HepG2 (cell line): ENCODE measurements around the gene WFDC6. TPM values are rescaled to one million over a fixed set of nuclear protein-coding genes. Genes with fewer than 3 reads are reported as not detected.

ENCODE experiments used
- ELK4 ChIP-seq: sonication (generic); formaldehyde crosslinking; IDR thresholded peaks from 2 replicates; pipeline ENCODE4 v1.9.0; 2021; ENCODE audit warnings: missing genetic modification reagents, borderline replicate concordance
- FOXO4 ChIP-seq: sonication (generic); formaldehyde crosslinking; conservative IDR thresholded peaks from 2 replicates; pipeline ENCODE4 v1.8.1; 2023; ENCODE audit warnings: missing genetic modification reagents
- HNF4A ChIP-seq: sonication (generic); formaldehyde crosslinking; IDR thresholded peaks from 2 replicates; pipeline ENCODE4 v1.4.0; 2020; ENCODE audit warnings: missing genetic modification reagents
- MXD3 ChIP-seq: IDR thresholded peaks from 2 replicates; pipeline ENCODE4 v1.6.1; 2016; ENCODE audit warnings: mild to moderate bottlenecking, missing biosample characterization, missing genetic modification reagents
- NFIB ChIP-seq: sonication (generic); formaldehyde crosslinking; IDR thresholded peaks from 2 replicates; pipeline ENCODE4 v1.9.0; 2021; ENCODE audit warnings: missing genetic modification reagents, mild to moderate bottlenecking, borderline replicate concordance
- NFYC ChIP-seq: IDR thresholded peaks from 2 replicates; pipeline ENCODE4 v1.6.1; 2016; ENCODE audit warnings: missing genetic modification reagents, missing compliant biosample characterization
- POLR2G ChIP-seq: fragments of 200-400 bp; formaldehyde crosslinking; IDR thresholded peaks from 2 replicates; pipeline ENCODE4 v1.6.1; 2018; ENCODE audit warnings: mild to moderate bottlenecking, low read depth, low read length, moderate library complexity
- RBFOX2 ChIP-seq: fragments of 200-400 bp; formaldehyde crosslinking; IDR thresholded peaks from 2 replicates; pipeline ENCODE4 v1.6.1; 2017; ENCODE audit warnings: low read depth, mild to moderate bottlenecking, low read length
- RNF219 ChIP-seq: sonication (generic); formaldehyde crosslinking; IDR thresholded peaks from 2 replicates; pipeline ENCODE4 v1.5.0; 2020; ENCODE audit warnings: mild to moderate bottlenecking, missing genetic modification reagents
- ZNF17 ChIP-seq: sonication (generic); formaldehyde crosslinking; IDR thresholded peaks from 2 replicates; pipeline ENCODE4 v1.5.0; 2020; ENCODE audit warnings: mild to moderate bottlenecking, missing genetic modification reagents
- ZNF414 ChIP-seq: sonication (generic); formaldehyde crosslinking; IDR thresholded peaks from 2 replicates; pipeline ENCODE4 v1.5.0; 2020; ENCODE audit warnings: missing genetic modification reagents
- ZNF709 ChIP-seq: sonication (generic); formaldehyde crosslinking; IDR thresholded peaks from 2 replicates; pipeline ENCODE4 v1.5.0; 2020; ENCODE audit warnings: mild to moderate bottlenecking, missing genetic modification reagents
- polyA plus RNA-seq, 8 experiments: library from polyadenylated mRNA; depleted of rRNA in 3 of 8; stranded (reverse) in 7 of 8; unstranded in 1 of 8; fragments of >200 nt; fragmentation: Illumina TruSeq in 4 of 8; extraction: Trizol in 4 of 8; gene quantifications; 2 replicates each; pipeline versions ENCODE4 v1.2.1 to v1.2.3, GENCODE V29; 2011 to 2016; ENCODE audit warnings: low read depth in 4 of 8, missing spikeins in 1 of 8, mixed read lengths in 1 of 8; ENCODE audit not compliant: insufficient read depth in 1 of 8
- total RNA-seq, 5 experiments: library from RNA; depleted of rRNA; stranded (reverse); fragments of >200 nt; fragmentation: Illumina TruSeq; extraction: Trizol; gene quantifications; 2 replicates each; pipeline ENCODE4 v1.2.3, GENCODE V29; 2016; ENCODE audit warnings: low read depth in 1 of 5

WFDC6 gene
- total and polyA plus RNA-seq, 2 of the 13 experiments (the other 11 are each of a cell fraction or from before 2014, with no cell fraction given): not detected

GRCh38 chr20:45506398-45506797 is 32.9 kb downstream of the WFDC6 start (continued):
- TF ChIP-seq HNF4A (CRISPR knock-in tag): 0 out of 2 replicates have a peak, but pooled peaks have one; percentile 38
- no peak for TF ChIP-seq ELK4 (CRISPR knock-in tag)
- peak; percentile 41; the same call in 1 of the 2 replicates for TF ChIP-seq NFYC (CRISPR knock-in tag)
- TF ChIP-seq ZNF414 (CRISPR knock-in tag): no peak
- TF ChIP-seq MXD3: no peak
- no peak for TF ChIP-seq RNF219 (CRISPR knock-in tag)
- no peak for TF ChIP-seq POLR2G
- TF ChIP-seq ZNF17: no peak
- TF ChIP-seq RBFOX2: no peak
- no peak for TF ChIP-seq FOXO4 (CRISPR knock-in tag)
- no peak for TF ChIP-seq NFIB
- TF ChIP-seq ZNF709 (CRISPR knock-in tag): no peak
- TF ChIP-seq, all 625 proteins: peak for 5
